ENCODE results near the gene FOXP1. TPM values are rescaled to one million over a fixed set of nuclear protein-coding genes. Genes with fewer than 3 reads are reported as not detected.

Gene FOXP1
- total and polyA plus RNA-seq, 4 donors, result 4.9 to 35.4 (median 32.0) TPM

GRCh38 chr3:71008350-71008935 is 575.1 kb downstream of the FOXP1 start:
- Histone ChIP-seq H3K9me3 (ENCODE audit: control insufficient read depth in 4 of 4, low read length in 3 of 4) (no peaks in the 10 kb centered on the region), H3K27ac (ENCODE audit: low read depth in 1 of 2, low read length in 2 of 2) (no peak overlapping the region), H3K4me3 (ENCODE audit: low read depth in 1 of 3, low read length in 3 of 3) (no peak overlapping the region), H3K9ac (ENCODE audit: low read depth in 1 of 2, low read length in 2 of 2) (no peak overlapping the region), H3K27me3 (ENCODE audit: control insufficient read depth in 4 of 4, insufficient read depth in 4 of 4, low read length in 3 of 4) (no peaks in the 10 kb centered on the region), H3K36me3 (ENCODE audit: control insufficient read depth in 4 of 4, insufficient read depth in 3 of 4, low read depth in 1 of 4, low read length in 3 of 4) (no peaks in the 10 kb centered on the region), H3K4me1 (ENCODE audit: control insufficient read depth in 4 of 4, insufficient read depth in 4 of 4, low read length in 3 of 4) (peaks cover 1 to 25% (median 11%) of the 10 kb centered on the region in 4 donors)
- no peak for TF ChIP-seq ATF3 (IDR thresholded peaks at IDR 0.05)
- no peak for TF ChIP-seq FOXA1 (IDR thresholded peaks at IDR 0.05)
- TF ChIP-seq SP1 (IDR thresholded peaks at IDR 0.05), result no peak
- TF ChIP-seq HNF4A (conservative IDR thresholded peaks at IDR 0.05), result no peak
- TF ChIP-seq NR2F2 (IDR thresholded peaks at IDR 0.05), result no peak
- no peak for TF ChIP-seq FOXA2 (IDR thresholded peaks at IDR 0.05)
- TF ChIP-seq RXRA (IDR thresholded peaks at IDR 0.05), result no peak
- TF ChIP-seq CTCF (IDR thresholded peaks at IDR 0.05; ENCODE audit: low read depth, low read length, missing input control), result no peak
- TF ChIP-seq TAF1 (conservative IDR thresholded peaks at IDR 0.05), result no peak
- no peak for TF ChIP-seq MAX (IDR thresholded peaks at IDR 0.05)
- no peak for TF ChIP-seq YY1 (IDR thresholded peaks at IDR 0.05)
- TF ChIP-seq ZBTB33 (IDR thresholded peaks at IDR 0.05), result no peak
- no peak for TF ChIP-seq RAD21 (IDR thresholded peaks at IDR 0.05)
- no peak for DNase-seq (ENCODE audit: low spot score)
- WGBS, result 72% methylated on average over 7 of the region's 7 CpGs

- Histone ChIP-seq H3K4me1 (ENCODE audit: control insufficient read depth in 4 of 4, insufficient read depth in 4 of 4, low read length in 3 of 4) (peaks cover 1 to 25% (median 11%) of the 10 kb centered on the region in 4 donors), H3K36me3 (ENCODE audit: control insufficient read depth in 4 of 4, insufficient read depth in 3 of 4, low read depth in 1 of 4, low read length in 3 of 4) (no peaks in the 10 kb centered on the region), H3K4me3 (ENCODE audit: low read depth in 1 of 3, low read length in 3 of 3) (no peak overlapping the region), H3K27me3 (ENCODE audit: control insufficient read depth in 4 of 4, insufficient read depth in 4 of 4, low read length in 3 of 4) (no peaks in the 10 kb centered on the region), H3K9ac (ENCODE audit: low read depth in 1 of 2, low read length in 2 of 2) (no peak overlapping the region), H3K27ac (ENCODE audit: low read depth in 1 of 2, low read length in 2 of 2) (no peak overlapping the region), H3K9me3 (ENCODE audit: control insufficient read depth in 4 of 4, low read length in 3 of 4) (no peaks in the 10 kb centered on the region)
- TF ChIP-seq NR2F2 (IDR thresholded peaks at IDR 0.05) (peak; percentile 96), EGR1 (IDR thresholded peaks at IDR 0.05; ENCODE audit: low read depth in 2 of 2) (no peak), TAF1 (conservative IDR thresholded peaks at IDR 0.05) (no peak), CTCF (IDR thresholded peaks at IDR 0.05; ENCODE audit: low read depth, low read length, missing input control) (peak; percentile 41), HNF4A (conservative IDR thresholded peaks at IDR 0.05) (peak in 1 of 2 donors; percentile 59), RAD21 (IDR thresholded peaks at IDR 0.05) (peak; percentile 80 to 87), JUND (IDR thresholded peaks at IDR 0.05) (peak in 1 of 2 donors; percentile 17), RXRA (IDR thresholded peaks at IDR 0.05) (peak; percentile 72 to 84), REST (IDR thresholded peaks at IDR 0.05) (no peak)
- DNase-seq (ENCODE audit: low spot score), result no peak
- 61% methylated on average over 9 of the region's 9 CpGs for WGBS
Measured at GRCh38 chr3:71006810-71007785, 576.4 kb downstream of the FOXP1 start.
